GM19193 (cell line): ENCODE results near the gene EYA2.

ENCODE experiments used
- POLR2A ChIP-seq: IDR thresholded peaks from 4 replicates; pipeline ENCODE4 v1.6.1; 2011; ENCODE audit not compliant: insufficient read depth, insufficient read length; ENCODE audit errors: extremely low read depth

EYA2 gene

GRCh38 chr20:47164140-47164539 lies 269.5 kb downstream of the EYA2 start:
- no peak for TF ChIP-seq POLR2A

- TF ChIP-seq POLR2A: no peak
Measured at GRCh38 chr20:47165376-47165865, 270.8 kb downstream of the EYA2 start.

DNA sequence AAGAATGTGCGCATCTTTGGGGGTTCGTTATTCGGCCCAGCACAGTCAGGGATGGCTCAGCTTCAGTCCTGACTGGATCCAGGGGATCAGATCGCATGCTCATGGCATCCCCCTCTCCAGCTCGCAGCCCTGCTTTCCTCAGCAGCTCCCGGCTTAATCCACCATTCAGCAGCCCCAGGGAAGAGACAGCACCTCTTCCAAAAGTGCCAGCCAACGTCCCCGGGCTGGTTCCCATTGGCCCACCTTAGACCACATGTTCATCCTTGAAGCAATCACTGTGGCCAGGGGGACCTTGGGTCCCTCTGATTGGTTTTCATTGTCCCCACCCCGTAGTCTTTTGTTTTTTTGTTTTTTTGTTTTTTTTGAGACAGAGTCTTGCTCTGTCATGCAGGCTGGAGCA lies 273.2 kb downstream of the EYA2 start:
- no peak for TF ChIP-seq POLR2A

GRCh38 chr20:47172579-47172978 lies 277.9 kb downstream of the EYA2 start:
- TF ChIP-seq POLR2A: no peak

- TF ChIP-seq POLR2A: no peak
Measured at GRCh38 chr20:47173596-47174216, 279.1 kb downstream of the EYA2 start.

- TF ChIP-seq POLR2A: no peak
Measured at GRCh38 chr20:47174456-47175243, 280.0 kb downstream of the EYA2 start.

GRCh38 chr20:47175493-47175892 lies 280.9 kb downstream of the EYA2 start:
- TF ChIP-seq POLR2A: no peak

- TF ChIP-seq POLR2A: no peak
Measured at GRCh38 chr20:47178277-47178676, 283.6 kb downstream of the EYA2 start.

DNA sequence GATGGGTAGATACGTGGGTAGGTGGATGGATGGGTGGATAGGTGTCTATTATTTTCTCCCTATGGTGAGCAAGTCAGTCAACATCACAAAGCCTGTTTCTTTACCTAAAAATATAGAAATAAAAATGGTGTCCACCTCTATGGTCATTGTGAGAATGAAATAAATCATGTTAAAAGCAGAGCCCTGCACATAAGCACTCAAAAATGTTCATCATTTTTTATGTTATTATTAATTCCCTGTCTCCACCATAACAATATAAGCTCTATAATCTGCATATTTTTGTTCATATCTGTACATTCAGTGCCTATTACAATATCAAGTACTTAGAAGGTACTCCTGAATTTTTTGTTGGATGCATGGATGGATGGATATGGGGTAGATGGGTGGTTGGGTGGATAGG lies 284.2 kb downstream of the EYA2 start:
- no peak for TF ChIP-seq POLR2A

DNA sequence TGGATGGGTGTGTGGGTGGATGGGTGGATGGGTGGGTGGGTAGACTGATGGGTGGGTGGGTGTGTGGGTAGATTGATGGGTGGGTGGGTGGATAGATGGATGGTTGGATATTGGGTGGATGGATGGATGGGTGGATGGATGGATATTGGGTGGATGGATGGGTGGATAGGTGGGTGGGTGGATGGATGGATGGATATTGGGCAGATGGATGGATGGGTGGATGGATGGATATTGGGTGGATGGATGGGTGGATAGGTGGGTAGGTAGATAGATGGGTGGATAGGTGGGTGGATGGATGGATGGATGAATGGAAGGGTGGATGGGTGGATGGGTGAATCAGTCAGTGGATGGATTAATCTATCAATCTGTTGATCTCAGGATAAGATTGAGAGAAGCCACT lies 284.6 kb downstream of the EYA2 start:
- TF ChIP-seq POLR2A: no peak

GRCh38 chr20:47181056-47181862 lies 286.6 kb downstream of the EYA2 start:
- TF ChIP-seq POLR2A: no peak

GRCh38 chr20:47183367-47183766 lies 288.7 kb downstream of the EYA2 start:
- TF ChIP-seq POLR2A: no peak

GRCh38 chr20:47187450-47188195 lies 293.0 kb downstream of the EYA2 start:
- TF ChIP-seq POLR2A: no peak

- TF ChIP-seq POLR2A: no peak
Measured at GRCh38 chr20:47188540-47188939, 293.9 kb downstream of the EYA2 start.

GRCh38 chr20:47189060-47189459 lies 294.4 kb downstream of the EYA2 start:
- no peak for TF ChIP-seq POLR2A
